KOPT-K1 (cell line): ENCODE data around the gene HKDC1.
"Not testable (repeated sequence)": the region's sequence is repeated elsewhere in the genome, so short reads cannot be mapped to it uniquely, and the experiment has no call there.

Experiments
- H3K27ac ChIP-seq: fragments of 200-600 bp; sonication (generic); 2 replicates; pipeline ENCODE4 v1.5.1; 2016; ENCODE audit warnings: antibody characterized with exemption, mild to moderate bottlenecking, low read depth, low read length; ENCODE audit not compliant: poor library complexity, severe bottlenecking
- H3K36me3 ChIP-seq: fragments of 200-600 bp; sonication (generic); 2 replicates; pipeline ENCODE4 v1.5.1; 2017; ENCODE audit warnings: antibody characterized with exemption, mild to moderate bottlenecking, low read length, moderate library complexity; ENCODE audit not compliant: insufficient read depth
- H3K9me3 ChIP-seq: fragments of 200-600 bp; sonication (generic); 2 replicates; pipeline ENCODE4 v1.5.1; 2017; ENCODE audit warnings: antibody characterized with exemption, low read length, mild to moderate bottlenecking; ENCODE audit not compliant: insufficient read depth, poor library complexity, severe bottlenecking

Gene HKDC1

DNA sequence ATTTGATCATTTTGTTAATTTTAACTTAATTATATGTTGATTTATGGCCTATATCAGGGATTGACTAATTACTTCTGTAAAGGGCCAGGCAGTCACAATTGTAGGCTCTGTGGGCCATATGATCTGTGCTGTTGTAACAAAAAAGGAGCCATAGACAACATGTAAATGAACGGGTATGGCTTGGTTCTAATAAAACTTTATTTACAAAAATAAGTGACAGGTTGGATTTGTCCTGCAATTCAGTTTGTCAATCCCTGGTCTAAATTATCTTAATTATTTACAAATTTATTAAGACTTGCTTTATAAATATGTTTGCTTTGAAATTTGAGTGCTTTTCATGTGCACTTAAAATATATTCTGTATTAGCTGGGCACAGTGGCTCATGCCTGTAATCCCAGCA, 55.3 kb downstream of the HKDC1 start:
- Histone ChIP-seq H3K27ac (no peak overlapping the region), H3K36me3 (no peaks in the 10 kb centered on the region), H3K9me3 (no peaks in the 10 kb centered on the region)

DNA sequence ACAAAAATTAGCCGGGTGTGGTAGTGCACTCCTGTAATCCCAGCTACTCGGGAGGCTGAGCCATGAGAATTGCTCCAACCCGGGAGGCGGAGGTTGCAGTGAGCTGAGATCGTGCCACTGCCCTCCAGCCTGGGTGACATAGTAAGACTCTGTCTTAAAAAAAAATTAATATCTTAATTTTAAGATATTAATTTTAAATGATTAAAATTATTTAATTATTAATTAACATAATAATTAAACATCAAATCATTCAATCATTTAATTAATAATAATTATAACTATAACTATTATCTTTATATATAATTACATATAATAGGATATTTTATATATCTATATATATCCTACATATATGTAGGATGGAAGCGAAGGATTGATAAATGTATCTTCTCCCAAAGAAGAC, 56.4 kb downstream of the HKDC1 start:
- Histone ChIP-seq H3K36me3 (no peaks in the 10 kb centered on the region), H3K27ac (no peak overlapping the region)

DNA sequence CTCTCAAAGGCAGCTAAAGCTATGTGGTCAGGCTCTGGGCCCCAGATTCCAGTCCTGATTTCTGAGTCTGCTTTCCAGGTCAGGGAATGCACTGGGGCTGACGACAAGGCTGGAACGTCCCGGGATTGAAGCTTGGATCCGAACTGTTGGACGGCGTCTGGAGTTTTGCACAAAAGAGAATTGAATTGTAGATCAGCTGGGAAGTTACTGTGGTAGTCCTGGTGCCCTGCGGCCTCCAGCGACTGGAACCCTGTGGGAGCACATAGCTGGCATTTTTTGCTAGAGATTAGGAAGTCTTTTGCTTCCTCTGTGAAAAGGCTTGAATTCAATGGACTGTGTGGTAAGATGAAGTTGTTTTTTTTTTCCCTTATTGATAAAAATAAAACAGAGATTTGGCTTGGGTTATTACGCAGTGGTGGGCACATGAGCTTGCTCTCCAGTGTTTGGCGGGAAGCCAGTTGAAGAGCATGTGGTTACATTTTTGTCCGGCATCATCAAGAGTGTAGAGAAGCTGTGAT, 58.4 kb downstream of the HKDC1 start, which contains the start of gene HK1:
TSS of gene HK1 (plus strand) at position 51 of the 518 bp plus-strand sequence.
- no peak within 1 kb of the TSS for H3K27ac ChIP-seq
- H3K36me3 ChIP-seq: no peaks in the 10 kb centered on the region

More for the DNA sequence above, 56.4 kb downstream of the HKDC1 start:
- no peaks in the 10 kb centered on the region for H3K9me3 ChIP-seq

DNA sequence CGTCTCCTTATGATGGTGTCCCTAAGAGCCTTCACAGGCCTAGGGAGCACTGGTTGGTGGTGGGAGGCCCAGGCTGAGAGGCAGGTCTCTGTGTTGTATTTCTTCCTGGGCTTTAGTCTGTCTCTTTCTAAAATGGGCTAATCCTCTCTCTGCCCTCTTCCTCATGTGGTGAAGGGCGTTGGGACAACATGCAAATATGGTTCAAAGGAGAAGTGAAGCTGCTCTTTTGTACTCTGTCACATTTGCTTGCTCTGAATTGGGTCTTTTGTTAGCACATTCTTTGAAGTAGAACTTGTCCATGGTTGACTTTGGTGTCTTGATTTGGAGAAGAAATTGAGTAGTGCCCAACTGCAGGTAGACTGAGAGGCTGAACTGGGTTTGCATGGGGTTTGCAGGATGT, 59.0 kb downstream of the HKDC1 start:
- no peak overlapping the region for H3K27ac ChIP-seq
- no peaks in the 10 kb centered on the region for H3K36me3 ChIP-seq
- no peaks in the 10 kb centered on the region for H3K9me3 ChIP-seq

More for the DNA sequence above, 58.4 kb downstream of the HKDC1 start, which contains the start of gene HK1:
- H3K9me3 ChIP-seq: no peaks in the 10 kb centered on the region

DNA sequence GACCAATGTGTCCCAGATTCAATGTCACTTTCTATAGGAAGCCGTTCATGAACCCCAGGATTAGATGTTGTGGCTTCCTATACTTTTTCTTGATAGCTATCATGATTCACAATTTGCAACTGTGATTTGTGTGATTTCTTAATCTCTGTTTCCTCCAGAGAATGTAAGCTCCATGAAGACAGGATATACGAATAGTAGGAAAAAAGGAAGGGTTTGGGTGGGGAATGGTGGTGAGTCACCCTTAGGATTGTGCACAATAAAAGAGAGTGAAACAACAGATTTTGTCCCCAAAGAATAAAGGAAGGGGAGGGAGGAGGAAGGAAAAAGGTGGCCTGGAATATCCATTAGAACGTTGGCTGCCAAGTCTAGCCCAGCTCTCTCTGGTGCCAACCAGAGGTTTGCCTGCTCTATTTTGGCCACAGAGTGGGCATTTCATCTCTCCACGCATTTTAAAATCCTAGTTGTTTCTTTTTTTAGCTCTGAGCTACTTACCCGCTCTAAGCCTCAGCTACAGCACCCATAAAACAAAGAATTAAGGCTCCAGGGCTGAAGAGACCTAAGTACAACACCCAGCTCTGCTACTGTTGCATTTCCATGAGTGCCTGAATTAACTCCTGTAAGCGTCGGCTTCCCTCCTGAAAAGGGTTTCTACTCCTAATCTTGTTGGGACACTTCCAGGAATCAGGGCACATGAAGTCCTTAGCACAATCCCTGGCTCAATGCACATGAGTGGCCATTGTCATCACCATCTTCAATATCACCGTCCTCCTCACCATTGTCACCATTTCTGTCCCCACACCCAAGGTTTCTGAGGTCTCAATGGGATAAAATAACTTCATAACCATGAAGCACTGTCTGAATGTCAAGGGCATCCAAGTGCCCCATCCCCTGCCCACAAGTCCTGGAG, 61.6 kb downstream of the HKDC1 start:
- Histone ChIP-seq H3K27ac (no peak overlapping the region), H3K9me3 (no peaks in the 10 kb centered on the region), H3K36me3 (no peaks in the 10 kb centered on the region)

DNA sequence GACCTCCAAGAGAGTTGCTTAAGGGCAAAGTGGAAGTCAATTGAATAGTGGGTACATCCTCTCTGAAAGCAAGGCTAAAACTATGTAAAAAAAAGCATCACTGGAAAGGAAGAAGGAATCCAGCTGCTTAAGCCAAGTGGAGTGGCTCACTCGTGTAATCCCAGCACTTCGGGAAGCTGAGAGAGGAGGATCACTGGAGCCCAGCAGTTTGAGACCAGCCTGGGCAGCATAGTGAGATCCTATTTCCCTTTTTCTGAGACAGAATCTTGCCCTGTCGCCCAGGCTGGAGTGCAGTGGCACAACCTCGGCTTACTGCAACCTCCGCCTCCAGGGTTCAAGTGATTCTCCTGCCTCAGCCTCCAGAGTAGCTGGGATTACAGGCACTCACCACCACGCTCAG, 64.3 kb downstream of the HKDC1 start:
- not testable (repeated sequence) for H3K27ac ChIP-seq, H3K9me3 ChIP-seq, H3K36me3 ChIP-seq

DNA sequence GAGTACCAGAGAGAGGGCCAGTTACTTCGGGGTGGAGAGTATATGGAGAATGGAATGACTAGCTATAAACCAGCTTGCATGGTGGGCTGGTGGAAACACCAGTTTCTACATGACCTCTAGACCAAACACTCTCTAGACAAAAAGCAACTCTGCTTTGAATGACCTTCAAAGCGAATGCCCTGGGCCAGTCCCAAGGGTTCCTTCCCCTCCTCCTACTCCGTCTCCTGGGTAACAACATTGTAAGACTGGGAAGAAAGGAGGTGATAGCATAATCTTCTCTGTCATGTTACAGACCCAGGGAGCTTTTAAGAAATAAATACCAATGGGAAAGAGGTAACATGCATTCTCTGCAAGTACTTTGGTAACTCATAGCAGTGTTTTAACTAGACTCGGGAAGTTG, 65.6 kb downstream of the HKDC1 start:
- no peaks in the 10 kb centered on the region for H3K9me3 ChIP-seq
- H3K36me3 ChIP-seq: no peaks in the 10 kb centered on the region
- no peak overlapping the region for H3K27ac ChIP-seq

DNA sequence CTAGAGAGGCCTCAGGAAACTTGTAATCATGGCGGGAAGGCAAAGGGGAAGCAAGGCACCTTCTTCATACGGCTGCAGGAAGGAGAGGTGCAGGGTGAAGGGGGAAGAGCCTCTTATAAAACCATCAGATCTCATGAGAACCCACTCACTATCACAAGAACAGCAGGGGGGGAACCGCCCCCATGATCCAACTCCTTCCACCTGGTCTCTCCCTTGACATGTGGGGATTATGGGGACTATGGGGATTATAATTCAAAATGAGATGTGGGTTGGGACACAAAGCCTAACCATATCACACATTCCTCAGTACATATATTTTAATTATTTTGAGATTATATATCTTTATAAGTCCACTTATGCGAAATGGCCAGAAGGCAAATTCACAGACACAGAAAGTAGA, 67.0 kb downstream of the HKDC1 start:
- Histone ChIP-seq H3K36me3 (no peaks in the 10 kb centered on the region), H3K27ac (no peak overlapping the region), H3K9me3 (no peaks in the 10 kb centered on the region)

DNA sequence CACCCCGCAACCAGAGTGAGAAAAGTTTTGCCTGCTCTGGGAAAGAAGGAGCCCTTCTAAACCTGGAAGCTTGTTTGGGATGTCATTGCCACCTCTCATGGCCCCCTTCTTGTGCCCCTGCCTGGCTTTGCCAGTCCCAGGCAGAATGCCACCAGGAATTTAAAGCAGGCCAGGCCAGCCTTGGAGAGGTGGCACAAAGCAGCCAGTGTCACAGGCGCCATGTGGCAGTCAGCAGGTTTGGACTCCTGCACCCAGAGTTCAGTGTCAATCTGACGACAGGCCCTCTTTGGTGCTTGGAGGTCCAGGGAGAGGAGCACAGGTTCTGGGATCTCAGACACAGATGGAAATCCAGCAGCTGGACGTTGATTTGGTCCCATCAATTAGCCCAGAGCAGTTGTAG, 70.9 kb downstream of the HKDC1 start:
- no peak overlapping the region for H3K27ac ChIP-seq
- H3K9me3 ChIP-seq: no peaks in the 10 kb centered on the region
- H3K36me3 ChIP-seq: no peaks in the 10 kb centered on the region

DNA sequence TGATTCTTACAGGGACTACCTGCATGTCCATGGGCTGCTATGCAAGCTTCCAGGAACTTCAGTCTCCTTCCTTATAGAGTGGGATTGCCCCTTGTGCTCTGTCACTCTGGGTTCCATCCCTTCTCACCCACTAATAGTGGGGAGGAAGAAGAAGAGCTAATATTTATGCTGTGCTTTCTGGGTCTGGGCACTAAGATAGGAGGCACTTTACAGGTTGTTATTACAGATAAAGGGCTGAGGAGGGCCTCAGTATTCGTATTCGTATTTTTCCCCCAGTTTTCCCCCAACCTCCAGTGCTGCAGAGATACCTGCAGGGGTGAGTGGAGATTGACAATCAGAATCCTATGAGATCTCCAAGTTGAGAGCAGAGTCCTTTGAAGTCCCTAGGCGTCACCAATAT, 72.3 kb downstream of the HKDC1 start:
- H3K9me3 ChIP-seq: no peaks in the 10 kb centered on the region
- H3K36me3 ChIP-seq: no peaks in the 10 kb centered on the region
- no peak overlapping the region for H3K27ac ChIP-seq

DNA sequence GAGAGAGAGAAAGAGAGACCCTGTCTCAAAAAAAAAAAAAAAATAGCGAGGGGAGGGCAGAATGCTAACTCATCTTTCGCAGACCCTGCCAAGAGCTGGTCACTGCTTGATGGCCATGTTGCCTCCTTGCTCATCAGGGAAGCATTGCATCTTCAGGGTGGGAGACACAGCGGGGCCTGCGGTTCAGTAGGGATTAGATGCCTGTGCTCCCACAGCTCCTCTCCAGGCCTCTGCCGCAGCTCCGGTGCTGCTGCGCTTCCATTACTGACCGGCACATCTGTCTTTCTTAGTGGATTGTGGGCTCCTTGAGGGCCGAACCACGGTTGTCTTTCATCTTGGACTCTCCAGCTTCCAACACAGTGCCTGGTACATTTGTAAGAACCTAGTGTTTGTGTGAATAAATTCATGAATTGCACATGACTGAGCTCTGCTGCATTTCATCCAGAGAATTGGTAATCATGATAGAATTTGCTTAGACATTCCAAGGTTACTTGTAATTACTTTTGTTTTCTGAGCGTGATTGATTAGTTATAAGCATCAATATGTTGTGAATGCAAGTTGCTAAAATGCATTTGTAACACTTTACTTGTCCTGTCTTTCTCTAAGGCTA, 75.0 kb downstream of the HKDC1 start:
- Histone ChIP-seq H3K36me3 (no peaks in the 10 kb centered on the region), H3K27ac (no peak overlapping the region), H3K9me3 (no peaks in the 10 kb centered on the region)

DNA sequence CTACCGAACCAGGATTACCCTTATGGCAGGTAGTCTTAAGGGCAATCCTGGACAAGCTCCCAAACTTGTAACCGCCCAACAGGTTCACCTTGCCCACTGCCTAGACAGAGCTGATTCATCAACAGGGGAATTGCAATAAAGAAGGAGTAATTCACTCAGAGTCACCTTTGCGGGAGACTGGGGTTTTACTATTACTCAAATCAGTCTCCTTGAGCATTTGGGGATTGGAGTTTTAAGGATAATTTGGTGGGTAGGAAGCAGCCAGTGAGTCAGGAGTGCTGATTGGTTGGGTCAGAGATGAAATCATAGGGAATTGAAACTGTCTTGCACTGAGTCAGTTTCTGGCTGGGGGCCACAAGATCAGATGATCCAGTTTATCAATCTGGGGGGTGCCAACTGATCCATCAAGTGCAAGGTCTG, 83.5 kb downstream of the HKDC1 start:
- no peaks in the 10 kb centered on the region for H3K9me3 ChIP-seq
- no peaks in the 10 kb centered on the region for H3K36me3 ChIP-seq

DNA sequence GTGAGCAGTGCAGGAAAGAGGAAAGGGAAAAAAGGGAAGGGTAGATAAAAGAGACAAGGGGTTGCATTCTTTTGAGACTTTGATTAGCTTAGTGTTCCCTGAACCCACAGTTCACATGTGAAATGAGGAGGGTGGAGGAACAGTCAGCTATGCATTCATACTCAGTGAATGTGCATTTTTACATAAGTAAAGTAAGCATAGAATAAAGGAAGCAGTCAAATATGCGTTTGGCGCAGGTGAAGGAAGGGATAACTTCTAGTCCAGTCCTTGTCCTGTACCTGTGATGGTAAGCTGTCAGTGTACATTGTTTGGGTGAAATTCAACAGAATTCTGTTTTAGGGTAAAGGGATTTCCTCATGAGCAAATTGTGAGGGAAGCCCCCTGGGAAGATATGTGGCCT, 86.3 kb downstream of the HKDC1 start:
- Histone ChIP-seq H3K9me3 (no peaks in the 10 kb centered on the region), H3K27ac (no peak overlapping the region), H3K36me3 (no peaks in the 10 kb centered on the region)

More for the DNA sequence above, 83.5 kb downstream of the HKDC1 start:
- no peak overlapping the region for H3K27ac ChIP-seq

DNA sequence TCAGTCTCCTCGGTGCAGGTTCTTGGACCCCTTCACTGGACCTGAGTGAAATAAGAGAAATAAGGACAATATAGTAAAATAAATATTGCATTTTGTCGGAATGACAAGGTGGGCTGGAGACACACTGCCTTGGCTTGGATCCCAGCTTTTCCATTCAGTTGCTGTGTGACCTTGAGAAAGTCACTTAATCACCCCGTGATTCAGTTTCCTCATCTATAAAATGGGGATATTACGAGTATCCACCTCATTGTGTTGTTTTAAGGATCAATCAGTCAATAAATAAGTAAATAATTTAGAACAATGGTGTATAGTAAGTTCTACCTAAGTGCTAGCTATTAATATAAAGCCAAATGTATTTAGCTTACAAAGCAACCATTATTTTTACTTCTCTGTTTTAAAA, 87.3 kb downstream of the HKDC1 start:
- Histone ChIP-seq H3K27ac (no peak overlapping the region), H3K9me3 (no peaks in the 10 kb centered on the region), H3K36me3 (no peaks in the 10 kb centered on the region)

DNA sequence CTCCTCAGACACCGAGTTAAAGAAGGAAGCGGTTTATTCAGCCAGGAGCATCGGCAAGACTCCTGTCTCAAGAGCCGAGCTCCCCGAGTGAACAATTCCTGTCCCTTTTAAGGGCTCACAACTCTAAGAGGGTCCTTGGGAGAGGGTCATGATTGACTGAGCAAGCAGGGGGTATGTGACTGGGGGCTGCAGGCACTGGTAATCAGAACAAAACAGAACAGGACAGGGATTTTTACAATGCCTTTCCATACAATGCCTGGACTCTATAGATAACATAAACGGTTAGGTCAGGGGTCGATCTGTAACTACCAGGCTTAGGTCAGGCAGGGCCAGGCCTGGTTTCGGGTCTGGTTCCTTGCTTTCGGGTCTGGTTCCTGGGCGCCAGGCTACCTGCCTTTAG, 88.2 kb downstream of the HKDC1 start:
- not testable (repeated sequence) for H3K9me3 ChIP-seq, H3K27ac ChIP-seq, H3K36me3 ChIP-seq
